NCI-H1417 (cell line): ENCODE measurements around the gene TENT4B.

Source experiments
- DNase-seq, 3 experiments: peaks; one replicate each; lab custom pipeline; 2025; lab: John Stamatoyannopoulos, UW

TENT4B gene

GRCh38 chr16:50195756-50196155 is 42.6 kb downstream of the TENT4B start:
- no peak for DNase-seq

- no peak for DNase-seq
Measured at GRCh38 chr16:50197582-50197981, 44.5 kb downstream of the TENT4B start.

- peak; percentile 25 to 74 (median 40) for DNase-seq
Measured at GRCh38 chr16:50198802-50199403, 45.8 kb downstream of the TENT4B start.

GRCh38 chr16:50201787-50202186 is 48.7 kb downstream of the TENT4B start:
- no peak for DNase-seq

- DNase-seq, result no peak
Measured at GRCh38 chr16:50202926-50203624, 50.0 kb downstream of the TENT4B start.

GRCh38 chr16:50203681-50204080 is 50.6 kb downstream of the TENT4B start:
- no peak for DNase-seq

GRCh38 chr16:50204453-50205108 is 51.5 kb downstream of the TENT4B start:
- no peak for DNase-seq

- DNase-seq, result no peak
Measured at GRCh38 chr16:50207652-50208051, 54.5 kb downstream of the TENT4B start.

- peak in 1 of 3 experiments; percentile 4 for DNase-seq
Measured at GRCh38 chr16:50208460-50208931, 55.4 kb downstream of the TENT4B start.

GRCh38 chr16:50209546-50210265 is 56.6 kb downstream of the TENT4B start:
- no peak for DNase-seq

GRCh38 chr16:50210266-50211038 is 57.3 kb downstream of the TENT4B start:
- peak; percentile 18 to 68 (median 47) for DNase-seq

- DNase-seq, result peak; percentile 19 to 72 (median 48)
Measured at GRCh38 chr16:50213939-50214519, 60.9 kb downstream of the TENT4B start.

- DNase-seq, result no peak
Measured at GRCh38 chr16:50215680-50216079, 62.6 kb downstream of the TENT4B start.

- no peak for DNase-seq
Measured at GRCh38 chr16:50216231-50216630, 63.1 kb downstream of the TENT4B start.

- no peak for DNase-seq
Measured at GRCh38 chr16:50219402-50219975, 66.4 kb downstream of the TENT4B start.

- DNase-seq, result no peak
Measured at GRCh38 chr16:50224286-50224685, 71.2 kb downstream of the TENT4B start.

- DNase-seq, result no peak
Measured at GRCh38 chr16:50227120-50227519, 74.0 kb downstream of the TENT4B start.

- DNase-seq, result no peak
Measured at GRCh38 chr16:50227665-50228064, 74.6 kb downstream of the TENT4B start.

- DNase-seq, result no peak
Measured at GRCh38 chr16:50228364-50228868, 75.3 kb downstream of the TENT4B start.

GRCh38 chr16:50229149-50229726 is 76.1 kb downstream of the TENT4B start:
- no peak for DNase-seq
